ENCODE measurements around the gene HPSE2. TPM values are rescaled to one million over a fixed set of nuclear protein-coding genes. Genes with fewer than 3 reads are reported as not detected.
A peak's percentile ranks its signal among the peaks of the same experiment; 100 is the strongest.

The HPSE2 gene
- polyA plus RNA-seq, 1 of the 3 experiments (the other 2 are of a cell fraction) = not detected

DNA sequence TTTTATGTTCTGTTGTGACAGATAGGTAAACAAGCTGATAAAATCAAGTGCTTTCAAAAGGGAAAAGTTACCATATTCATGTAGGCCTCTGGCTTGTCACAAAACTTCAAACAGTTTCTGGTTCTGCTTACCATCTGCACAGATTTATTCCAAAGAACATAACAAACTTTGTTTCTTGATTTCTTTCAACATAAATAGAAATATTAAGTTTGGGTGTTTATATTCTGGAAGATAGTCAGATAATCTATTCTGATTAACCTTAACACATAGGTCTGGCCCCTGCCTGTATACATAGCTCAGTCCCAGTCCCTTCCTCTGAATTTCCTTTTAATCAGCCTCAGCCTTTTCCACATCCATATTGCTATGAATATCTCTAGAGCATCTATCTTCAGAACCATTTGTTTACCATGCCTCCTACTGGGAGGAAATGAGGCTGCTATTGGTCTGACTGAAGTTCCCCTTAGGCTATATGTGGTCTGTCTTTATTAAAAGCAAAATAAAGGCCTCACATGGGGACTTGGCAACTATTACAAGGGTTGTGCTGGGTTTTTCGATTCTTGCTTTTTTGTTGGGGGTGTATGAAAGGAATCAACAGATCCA, 319.0 kb downstream of the HPSE2 start (continued):
- TF ChIP-seq ZBTB33 (IDR thresholded peaks at IDR 0.05; ENCODE audit: borderline replicate concordance, low read depth) (no peak), REST (IDR thresholded peaks at IDR 0.05; ENCODE audit: low read depth, low read length) (no peak), NFIC (IDR thresholded peaks at IDR 0.05; ENCODE audit: borderline replicate concordance) (no peak), GATA2 (CRISPR knock-in tag; IDR thresholded peaks at IDR 0.05) (peak; percentile 48; the same call in 1 of the 2 replicates), TEAD4 (IDR thresholded peaks at IDR 0.05; ENCODE audit: borderline replicate concordance, insufficient read depth) (no peak), RFX5 (IDR thresholded peaks at IDR 0.05; ENCODE audit: low read length) (no peak), USF2 (IDR thresholded peaks at IDR 0.05; ENCODE audit: borderline replicate concordance, low read depth, low read length) (no peak), FOXM1 (IDR thresholded peaks at IDR 0.05; ENCODE audit: low read depth) (no peak)
- TF ChIP-seq, protein P1, sequence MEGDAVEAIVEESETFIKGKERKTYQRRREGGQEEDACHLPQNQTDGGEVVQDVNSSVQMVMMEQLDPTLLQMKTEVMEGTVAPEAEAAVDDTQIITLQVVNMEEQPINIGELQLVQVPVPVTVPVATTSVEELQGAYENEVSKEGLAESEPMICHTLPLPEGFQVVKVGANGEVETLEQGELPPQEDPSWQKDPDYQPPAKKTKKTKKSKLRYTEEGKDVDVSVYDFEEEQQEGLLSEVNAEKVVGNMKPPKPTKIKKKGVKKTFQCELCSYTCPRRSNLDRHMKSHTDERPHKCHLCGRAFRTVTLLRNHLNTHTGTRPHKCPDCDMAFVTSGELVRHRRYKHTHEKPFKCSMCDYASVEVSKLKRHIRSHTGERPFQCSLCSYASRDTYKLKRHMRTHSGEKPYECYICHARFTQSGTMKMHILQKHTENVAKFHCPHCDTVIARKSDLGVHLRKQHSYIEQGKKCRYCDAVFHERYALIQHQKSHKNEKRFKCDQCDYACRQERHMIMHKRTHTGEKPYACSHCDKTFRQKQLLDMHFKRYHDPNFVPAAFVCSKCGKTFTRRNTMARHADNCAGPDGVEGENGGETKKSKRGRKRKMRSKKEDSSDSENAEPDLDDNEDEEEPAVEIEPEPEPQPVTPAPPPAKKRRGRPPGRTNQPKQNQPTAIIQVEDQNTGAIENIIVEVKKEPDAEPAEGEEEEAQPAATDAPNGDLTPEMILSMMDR (IDR thresholded peaks at IDR 0.05) = no peak

DNA sequence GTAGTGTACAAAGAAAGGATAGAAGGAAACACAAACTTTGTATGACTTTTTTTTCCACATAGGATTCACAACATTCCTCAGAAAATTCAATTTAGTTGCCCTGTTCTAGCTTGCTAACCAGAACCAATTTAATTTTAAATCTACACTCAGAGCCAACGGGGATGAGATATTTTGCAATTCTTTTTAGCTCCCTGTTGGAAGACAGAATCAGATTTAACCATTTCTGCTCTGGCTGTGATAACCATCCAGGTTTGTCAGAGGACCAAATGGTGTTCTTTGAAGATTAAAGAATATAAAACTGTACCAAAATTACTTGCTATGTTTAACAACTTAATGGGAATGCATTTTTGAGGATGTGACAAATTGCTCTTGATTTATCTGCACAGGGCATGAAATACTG, 319.7 kb downstream of the HPSE2 start:
- Histone ChIP-seq H3K4me3 (ENCODE audit: low read depth in 2 of 2, low read length in 1 of 2) (no peak overlapping the region), H3K4me1 (ENCODE audit: control insufficient read depth in 1 of 2, insufficient read depth in 2 of 2, low read depth in 1 of 2, low read length in 1 of 2) (no peaks in the 10 kb centered on the region; a peak in 1 of 4 replicates), H3K9ac (no peak overlapping the region), H3K27ac (ENCODE audit: low read depth in 2 of 2, low read length in 1 of 2) (peak overlapping the region in 1 of 2 experiments; percentile 62; a peak in 2 of 4 replicates), H2AFZ (ENCODE audit: low read depth) (no peak overlapping the region), H3K36me3 (replicated peaks in 1 of 2; ENCODE audit: control insufficient read depth in 1 of 2, insufficient read depth in 2 of 2, low read length in 1 of 2) (no peaks in the 10 kb centered on the region), H3F3A (replicated peaks; ENCODE audit: insufficient read depth) (no peaks in the 10 kb centered on the region), H3K9me3 (no peaks in the 10 kb centered on the region), H3K79me2 (ENCODE audit: insufficient read depth) (no peaks in the 10 kb centered on the region), H3K9me2 (no peaks in the 10 kb centered on the region), H4K20me1 (ENCODE audit: insufficient read depth) (no peaks in the 10 kb centered on the region), H3K4me2 (no peak overlapping the region), H3K27me3 (ENCODE audit: insufficient read depth) (no peaks in the 10 kb centered on the region)
- 0% methylated on average over 1 of the region's 1 CpG for WGBS (ENCODE audit: low lambda C conversion rate)
- no peak for DNase-seq
- ChIA-PET POLR2A (no interaction called here), CTCF (interaction anchor here (1.7 kb wide), 1 partner anchor 14 kb away, joined by 5 read pairs; no protein-coding TSS in a partner anchor)
- TF ChIP-seq YY1 (IDR thresholded peaks at IDR 0.05; ENCODE audit: low read depth) = no peak
- TF ChIP-seq SMC3 (IDR thresholded peaks at IDR 0.05; ENCODE audit: low read depth, low read length) = no peak
- no peak for TF ChIP-seq NRF1 (IDR thresholded peaks at IDR 0.05; ENCODE audit: low read depth, low read length)
- no peak for TF ChIP-seq ZBTB33 (IDR thresholded peaks at IDR 0.05; ENCODE audit: borderline replicate concordance, low read depth)
- TF ChIP-seq RCOR1 (IDR thresholded peaks at IDR 0.05; ENCODE audit: low read length) = no peak
- no peak for TF ChIP-seq TAF1 (IDR thresholded peaks at IDR 0.05; ENCODE audit: borderline replicate concordance, low read depth, low read length)
- no peak for TF ChIP-seq EP300 (IDR thresholded peaks at IDR 0.05; ENCODE audit: borderline replicate concordance in 1 of 2, low read depth in 1 of 2, low read length in 1 of 2)

Measured in SK-N-SH (cell line).